ENCODE data around the gene DIP2A.
"Not testable (repeated sequence)": the region's sequence is repeated elsewhere in the genome, so short reads cannot be mapped to it uniquely, and the experiment has no call there.

DIP2A gene

DNA sequence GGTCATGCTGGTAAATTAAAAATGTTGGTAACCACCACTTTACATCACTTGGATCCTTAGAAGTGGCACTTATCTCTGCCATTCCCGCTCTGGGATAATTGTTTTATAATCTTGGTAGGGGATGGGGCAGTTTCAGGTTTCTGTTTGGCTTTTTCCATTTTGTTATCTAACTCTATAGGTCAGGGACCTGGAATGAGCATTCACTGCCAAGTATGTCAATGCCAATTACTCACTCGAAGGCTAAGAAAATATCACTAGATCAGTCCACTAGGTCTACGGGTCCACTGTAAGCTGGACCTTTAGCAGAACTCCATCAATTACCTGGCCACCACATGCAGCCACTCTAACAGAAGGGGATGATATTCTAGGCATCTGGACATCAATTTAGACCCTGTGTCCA is 4.5 kb upstream of the DIP2A start:
- DNase-seq = no peak

DNA sequence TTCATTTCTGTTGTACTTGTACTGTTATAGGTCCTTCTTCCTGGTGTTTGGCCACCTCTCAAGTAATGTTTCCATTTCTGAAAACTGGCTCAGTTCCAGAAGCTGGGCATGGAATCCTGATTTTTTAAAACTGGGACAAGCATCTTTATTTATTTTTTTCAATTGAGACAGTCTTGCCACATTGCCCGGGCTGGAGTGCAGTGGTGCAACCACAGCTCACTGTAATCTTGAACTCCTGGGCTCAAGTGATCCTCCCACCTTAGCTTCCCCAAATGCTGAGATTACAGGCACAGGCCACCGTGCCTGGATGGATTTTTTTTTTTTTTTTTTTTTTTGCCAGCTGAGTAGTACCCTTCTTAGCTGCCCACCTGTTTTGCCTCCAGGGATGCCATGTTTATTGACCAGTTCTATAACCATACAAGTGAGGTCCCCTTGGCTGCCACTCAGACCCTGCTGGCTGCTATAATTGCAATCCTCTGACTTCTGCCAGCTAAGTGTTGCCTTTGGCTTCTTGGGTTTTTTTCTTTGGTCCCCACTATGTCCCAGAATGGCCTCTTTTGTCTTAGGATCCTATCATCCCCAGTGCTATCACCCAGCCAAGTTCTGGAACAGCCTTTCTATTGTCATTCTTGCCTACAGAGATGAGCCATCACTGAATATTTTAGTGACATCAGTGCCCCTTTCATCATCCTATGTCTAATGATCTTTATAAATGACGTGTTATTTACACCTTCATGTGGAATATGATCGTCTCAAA is 3.9 kb upstream of the DIP2A start:
- no peak for DNase-seq

DNA sequence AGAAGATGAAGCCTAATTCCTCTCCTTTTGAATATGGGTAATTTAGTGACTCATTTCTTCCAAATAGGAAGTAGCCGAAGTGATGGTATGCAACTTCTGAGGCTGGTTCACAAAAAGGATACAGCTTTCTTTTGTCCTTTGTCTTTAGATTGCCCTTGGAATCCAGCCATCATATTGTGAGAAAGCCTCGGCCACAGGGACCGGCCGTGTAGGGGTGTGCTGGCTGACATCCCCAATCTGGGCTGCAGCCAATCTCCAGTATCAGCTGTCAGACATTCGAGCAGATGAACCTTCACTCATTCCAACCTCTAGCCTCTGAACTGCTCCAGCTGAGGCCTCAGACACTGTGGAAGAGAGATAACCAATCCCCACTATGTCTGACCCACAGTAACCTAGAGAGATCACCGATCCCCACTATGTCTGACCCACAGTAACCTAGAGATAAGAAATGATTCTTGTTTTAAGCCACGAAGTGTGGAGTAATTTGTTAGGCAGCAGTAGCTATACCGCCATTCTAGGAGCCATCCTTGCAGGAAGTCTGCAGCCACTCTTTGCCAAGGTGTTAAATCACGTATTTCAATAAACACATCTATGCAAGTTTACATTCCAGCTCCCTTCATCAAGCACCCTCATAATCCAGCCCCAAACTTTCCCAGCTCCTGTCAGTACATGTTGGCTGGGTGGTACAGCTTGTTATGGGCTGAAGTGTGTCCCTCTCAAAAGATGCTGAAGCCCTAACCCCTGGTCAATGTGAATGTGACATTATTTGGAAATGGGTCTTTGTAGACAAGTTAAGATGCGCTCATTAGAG is 2.9 kb upstream of the DIP2A start:
- DNase-seq = no peak

DNA sequence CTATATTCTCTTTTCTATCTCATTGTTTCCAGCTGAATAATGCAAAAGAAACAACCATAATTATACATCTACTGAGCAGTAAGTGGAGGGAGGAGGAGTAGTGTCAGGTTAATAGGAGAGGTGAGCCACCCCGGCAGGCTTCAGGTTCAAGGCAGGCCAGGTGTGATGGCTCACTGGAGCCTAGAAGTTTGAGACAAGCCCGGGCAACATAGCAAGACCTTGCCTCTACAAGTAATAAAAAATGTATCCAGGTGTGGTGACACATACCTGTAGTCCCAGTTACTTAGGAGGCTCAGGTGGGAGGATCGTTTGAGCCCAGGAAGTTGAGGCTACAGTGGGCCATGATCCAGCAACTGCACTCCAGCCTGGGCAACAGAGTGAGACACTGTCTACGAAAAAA is 1.9 kb upstream of the DIP2A start:
- no peak for DNase-seq

DNA sequence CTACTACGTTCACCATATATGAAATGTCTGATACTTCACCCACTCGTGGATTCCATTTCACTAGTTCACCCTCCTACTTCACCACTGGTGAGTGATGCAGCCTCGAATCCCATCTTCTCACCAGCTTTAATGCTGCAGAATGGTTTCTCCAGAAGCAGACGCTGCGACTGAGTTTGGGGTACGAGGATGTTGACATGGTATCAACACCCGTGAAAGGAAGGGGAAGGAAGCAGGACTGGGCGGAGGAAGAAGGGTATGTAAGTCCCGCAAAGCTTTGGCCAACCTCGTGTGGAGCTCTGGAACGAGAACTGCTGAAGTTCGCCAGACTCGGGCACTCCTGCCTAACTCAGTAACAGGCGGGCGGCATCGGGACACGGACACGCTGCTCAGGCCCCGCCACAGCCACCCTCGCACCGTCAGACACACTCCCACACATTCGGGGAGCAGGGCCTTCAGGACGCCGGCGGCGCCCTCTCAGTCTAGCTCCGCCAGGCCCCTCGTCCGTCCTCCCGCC is 833 bp upstream of the DIP2A start:
- no peak for DNase-seq

DNA sequence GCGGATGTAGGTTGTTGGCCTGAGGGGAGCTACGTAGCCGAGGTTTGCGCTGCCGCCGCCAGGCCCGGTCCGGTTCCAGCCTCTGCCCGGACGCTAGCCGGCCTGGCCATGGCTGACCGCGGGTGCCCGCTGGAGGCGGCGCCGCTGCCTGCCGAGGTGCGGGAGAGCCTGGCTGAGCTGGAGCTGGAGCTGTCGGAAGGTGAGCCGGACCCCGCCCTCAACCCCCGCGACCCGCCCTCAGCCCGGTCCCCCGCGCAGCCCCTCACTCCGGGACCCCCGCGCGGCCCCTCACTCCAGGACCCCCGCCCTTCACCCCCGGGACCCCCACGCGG is 299 bp downstream of the DIP2A start:
- no peak for DNase-seq

DNA sequence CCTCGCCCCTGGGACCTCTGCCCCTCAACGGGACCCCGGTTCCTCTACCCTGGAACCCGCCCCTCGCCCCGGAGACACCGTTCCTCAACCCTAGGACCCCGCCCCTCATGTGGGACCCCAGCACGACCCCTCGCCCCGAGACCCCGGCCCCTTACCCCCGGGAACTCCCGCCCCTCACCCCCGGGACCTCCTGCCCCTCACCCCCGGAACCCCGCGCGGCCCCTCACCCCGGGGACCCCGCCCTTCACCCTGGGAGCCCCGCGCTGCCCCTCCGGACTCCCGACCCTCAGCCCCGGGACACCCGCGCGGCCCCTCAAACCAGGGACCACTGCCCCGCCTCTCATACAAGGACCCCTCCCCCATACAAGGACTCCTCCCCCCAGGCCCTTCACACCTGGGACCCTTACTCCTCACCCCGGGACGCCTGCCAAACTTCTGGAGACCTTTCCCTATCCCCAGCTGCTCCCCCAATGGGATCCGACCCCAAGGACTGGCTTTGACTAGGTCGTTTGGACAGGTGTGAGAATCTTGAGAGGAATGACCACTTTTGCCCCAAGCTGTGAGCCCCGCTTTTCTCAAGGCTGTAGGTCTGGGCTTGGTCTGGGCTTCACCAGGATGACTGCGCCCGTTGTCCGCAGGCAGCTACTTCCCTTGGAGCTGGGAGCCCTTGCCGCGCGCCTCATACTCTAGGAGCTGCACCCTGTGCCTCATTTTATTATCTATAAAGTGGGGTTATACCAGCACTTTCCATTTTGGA is 843 bp downstream of the DIP2A start:
- no peak for DNase-seq

DNA sequence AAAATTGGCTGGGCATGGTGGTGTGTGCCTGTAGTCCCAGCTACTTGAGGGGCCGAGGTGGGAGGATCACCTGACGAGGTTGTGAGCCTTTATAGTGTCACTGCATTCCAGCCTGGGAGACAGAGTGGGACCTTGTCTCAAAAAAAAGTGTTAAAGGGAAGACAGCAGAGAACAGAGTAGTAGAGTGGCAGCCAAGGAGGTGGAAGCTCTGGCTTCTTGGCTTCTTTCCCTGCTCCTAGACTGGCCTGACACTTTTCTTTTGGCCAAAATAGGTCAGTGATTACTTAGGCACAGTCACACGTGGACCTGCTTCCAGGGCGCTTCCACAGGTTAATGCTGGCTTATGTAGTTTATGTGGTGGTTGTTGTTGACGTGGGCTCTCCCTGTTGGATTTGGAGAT is 3.2 kb downstream of the DIP2A start:
- DNase-seq = no peak

DNA sequence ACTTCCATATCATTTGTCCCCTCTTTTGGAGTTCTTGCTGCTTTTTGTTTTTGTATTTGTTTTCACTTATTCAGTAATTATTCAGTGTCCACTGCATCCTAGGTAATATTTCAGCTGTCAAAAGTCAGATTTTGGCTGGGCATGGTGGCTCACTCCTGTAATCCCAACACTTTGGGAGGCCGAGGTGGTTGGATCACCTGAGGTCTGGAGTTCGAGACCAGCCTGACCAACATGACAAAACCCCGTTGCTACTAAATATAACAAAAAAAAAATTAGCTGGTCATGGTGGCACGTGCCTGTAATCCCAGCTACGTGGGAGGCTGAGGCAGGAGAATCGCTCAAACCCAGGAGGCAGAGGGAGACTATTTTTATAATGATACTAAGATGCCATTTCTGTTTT is 6.5 kb downstream of the DIP2A start:
- not testable (repeated sequence) for DNase-seq

DNA sequence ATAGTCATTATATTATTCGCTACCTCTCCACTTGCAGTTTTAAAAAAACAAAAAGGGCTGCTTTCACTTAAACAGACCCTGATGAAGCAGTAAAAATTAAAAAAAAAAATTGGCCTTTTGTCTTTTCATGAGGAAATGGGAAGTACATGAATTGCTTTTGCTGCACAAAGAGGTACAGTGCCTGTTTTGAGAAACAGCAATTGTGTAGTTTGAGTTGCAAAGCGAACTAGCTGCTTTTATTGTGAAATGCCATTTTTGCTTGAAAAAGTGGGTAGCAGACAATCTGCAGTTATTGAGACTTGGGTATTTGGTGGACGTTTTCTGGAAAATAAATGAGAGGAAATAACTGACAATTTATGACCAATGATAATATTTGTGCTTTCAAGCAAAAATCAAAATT is 7.0 kb downstream of the DIP2A start:
- DNase-seq = no peak

DNA sequence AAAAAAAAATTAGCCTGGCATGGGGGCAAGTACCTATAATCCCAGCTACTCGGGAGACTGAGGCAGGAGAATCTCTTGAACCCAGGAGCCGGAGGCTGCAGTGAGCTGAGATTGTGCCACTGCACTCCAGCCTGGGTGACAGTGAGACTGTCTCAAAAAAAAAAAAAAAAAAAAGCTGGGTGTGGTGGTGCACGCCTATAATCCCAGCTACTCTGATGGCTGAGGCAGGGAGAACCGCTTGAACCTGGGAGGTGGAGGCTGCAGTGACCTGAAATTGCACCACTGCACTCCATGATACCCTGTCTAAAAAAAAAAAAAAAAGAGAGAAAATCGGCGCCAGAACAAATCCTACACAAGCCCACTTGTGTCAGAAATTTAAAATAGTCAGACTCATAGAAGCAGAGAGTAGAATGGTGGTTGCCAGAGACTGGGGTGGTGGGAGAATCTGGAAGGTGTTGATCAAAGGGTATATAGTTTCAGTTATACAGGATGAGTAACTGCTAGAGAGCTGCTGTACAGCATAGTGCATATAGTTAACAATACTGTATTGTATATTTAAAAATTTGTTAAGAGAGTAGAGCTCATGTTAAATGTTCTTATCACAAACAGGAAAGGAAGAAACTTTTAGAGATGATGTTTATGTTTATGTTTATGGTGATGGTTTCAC is 9.6 kb downstream of the DIP2A start:
- no peak for DNase-seq

DNA sequence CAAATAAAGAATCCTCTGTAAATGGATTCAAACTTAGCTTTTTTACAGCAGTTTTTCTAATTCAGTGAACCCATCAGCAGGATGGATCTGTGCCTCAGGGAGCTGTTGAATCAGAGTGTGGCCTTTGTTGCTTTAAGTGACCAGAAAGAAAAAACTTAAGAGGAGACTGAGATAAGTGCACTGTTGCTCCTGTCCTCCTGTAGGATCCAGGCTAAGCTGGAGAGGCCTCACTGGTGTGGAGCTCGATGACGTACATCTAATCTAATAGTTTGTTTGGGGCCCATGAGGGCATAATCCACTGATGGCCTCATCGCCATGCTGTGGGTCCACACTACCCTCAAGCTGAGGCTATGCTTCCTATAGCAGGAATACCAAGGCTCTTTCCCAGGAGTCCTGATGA is 10.6 kb downstream of the DIP2A start:
- no peak for DNase-seq

DNA sequence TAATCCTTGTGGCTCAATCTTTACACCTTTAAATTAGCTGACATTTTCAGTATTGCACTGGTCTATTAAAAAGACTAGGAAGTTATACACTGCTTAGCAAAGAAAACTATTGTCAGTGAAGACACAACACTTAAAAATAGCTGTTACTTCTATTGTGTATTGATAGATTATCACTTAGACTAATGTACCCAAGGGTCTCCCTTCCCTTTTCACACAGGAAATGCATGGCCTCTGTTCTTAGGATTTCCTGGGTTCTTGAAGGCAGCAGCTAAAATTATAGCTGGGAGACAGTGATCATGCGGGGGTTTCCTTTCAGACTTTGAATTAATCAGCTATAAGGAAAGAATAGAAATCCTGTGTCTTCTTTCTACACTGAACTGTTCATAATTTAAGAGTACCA is 12.8 kb downstream of the DIP2A start:
- no peak for DNase-seq

DNA sequence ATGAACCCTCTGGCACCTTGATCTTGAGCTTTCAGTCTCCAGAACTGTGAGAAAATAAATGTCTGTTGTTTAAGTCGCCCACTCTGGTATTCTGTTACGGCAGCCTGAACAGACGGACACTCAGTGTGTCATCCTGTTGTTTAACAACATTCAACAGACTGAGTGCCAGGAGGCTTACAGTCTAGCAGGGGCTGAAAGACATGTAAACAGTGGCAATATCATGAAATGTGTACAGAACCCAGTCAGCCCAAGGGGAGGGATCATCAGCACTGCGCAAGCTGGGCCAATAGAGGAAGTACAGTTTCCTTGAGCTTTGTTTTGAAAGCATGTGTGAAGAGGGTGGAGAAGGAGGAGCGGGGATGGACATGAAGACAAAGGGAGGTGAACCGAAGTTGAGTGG is 13.6 kb downstream of the DIP2A start:
- DNase-seq = no peak

DNA sequence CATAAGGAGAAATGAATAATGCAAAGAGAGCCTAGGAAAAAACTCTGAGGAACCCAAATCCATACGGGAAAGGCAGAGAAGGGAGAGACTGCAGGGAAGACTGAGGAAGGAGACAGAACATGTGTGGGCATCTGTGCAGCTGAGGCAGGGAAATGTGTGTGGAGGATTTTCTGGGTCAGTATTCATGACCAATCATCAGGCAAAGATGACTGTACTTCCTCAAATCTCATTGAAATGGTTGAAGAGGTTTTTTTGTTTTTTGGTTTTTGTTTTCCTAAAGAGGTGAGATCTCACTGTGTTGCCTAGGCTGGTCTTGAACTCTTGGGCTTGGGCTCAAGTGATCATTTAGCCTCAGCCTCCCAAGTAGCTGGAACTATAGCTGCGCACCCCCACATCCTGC is 15.7 kb downstream of the DIP2A start:
- no peak for DNase-seq

DNA sequence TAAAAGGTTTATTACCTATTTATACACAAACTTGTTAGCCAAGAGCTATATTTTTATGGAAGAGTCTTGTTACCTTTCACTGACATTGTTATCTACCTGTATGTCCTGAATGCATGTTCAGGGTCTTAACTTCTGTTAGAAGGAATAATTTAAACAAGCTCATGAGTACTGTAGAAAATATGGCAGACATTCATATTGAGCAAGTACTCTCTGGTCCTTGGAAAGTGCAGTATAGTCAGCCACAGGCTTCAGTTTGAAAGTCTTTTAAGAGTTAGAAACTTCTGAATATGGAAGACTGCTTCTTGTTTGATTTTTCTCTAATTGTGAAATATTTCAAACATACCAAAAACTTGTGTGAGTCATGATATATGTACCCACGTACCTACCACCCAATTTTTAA is 16.6 kb downstream of the DIP2A start:
- no peak for DNase-seq

DNA sequence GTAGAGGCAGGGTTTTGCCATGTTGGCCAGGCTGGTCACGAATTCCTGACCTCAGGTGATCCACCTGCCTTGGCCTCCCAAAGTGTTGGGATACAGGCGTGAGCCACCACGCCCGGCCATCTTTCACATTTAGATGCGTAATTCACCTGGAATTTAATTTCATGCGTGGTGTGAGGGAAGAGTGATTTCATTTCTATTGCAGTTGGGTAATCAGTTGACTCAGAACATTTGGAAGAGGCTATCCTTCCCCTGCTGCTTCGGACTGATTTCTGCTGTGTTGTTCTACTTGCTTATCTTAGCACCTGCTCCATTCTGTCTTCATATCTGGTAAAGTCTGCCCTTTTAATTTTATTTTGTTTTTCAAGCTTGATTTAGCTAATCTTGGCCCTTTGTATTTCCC is 19.1 kb downstream of the DIP2A start:
- DNase-seq = no peak

DNA sequence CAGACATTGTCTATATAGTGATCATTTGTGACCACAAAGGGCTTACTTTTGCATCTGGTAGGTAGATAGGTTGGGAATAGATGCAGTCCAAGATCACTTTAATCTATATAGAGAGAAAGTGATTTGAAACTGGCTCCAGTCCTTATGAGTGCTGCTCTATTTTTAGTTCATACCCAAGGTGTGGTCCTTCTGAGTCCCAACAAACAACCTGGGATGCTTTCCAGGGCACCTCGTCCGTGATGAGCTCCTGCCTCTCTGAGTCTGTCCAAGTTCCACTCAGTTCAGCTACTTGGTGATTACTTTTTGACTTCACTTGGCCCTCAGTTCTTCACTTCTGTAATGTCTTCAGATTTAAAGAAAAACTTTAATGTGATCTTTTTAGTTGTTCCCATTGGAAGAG is 20.2 kb downstream of the DIP2A start:
- no peak for DNase-seq

DNA sequence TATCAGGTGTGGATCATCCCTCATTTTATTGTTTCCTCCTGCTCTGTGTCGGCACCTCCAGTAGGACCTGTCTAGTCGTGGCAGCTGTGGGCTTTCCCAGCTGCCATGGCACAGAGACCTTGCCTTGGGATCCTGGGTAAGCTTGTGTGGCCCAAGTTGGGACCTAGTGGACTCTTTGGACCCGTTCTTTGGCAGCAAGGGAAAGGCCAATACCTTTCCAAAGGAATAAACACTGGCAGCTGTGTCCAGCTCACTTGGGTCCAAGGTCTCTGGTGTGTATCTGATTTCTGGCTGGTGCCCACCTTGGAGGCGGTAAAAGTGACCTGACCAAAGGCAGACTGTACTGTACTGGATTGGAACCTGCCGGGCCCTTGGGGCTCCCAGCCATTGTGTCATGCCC is 21.8 kb downstream of the DIP2A start:
- no peak for DNase-seq

DNA sequence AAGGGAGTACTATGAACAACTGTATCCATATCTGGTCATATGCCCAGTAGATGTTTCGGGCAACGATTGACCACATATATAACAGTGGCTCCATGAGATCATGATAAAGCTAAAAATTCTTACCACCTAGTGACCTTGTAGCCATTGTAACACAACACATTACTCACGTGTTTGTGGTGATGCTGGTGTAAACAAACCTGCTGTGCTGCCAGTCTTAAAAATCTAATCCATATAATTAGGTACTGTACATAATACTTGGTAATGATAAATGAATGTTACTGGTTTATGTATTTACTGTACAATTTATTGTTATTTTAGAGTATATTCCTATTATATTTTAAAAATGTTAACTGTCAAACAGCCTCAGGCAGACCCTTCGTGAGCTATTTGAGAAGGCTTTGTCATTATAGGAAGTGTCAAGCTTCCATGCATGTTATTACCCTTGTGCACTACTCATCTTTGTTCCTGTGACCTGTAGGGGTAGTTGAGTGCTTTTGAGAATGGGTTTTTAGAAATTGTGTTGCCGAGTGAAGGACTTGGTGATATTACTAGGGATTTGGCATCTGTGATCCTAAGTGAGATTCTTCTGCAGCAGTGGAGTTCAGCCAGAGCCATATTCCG is 23.6 kb downstream of the DIP2A start:
- DNase-seq = no peak

DNA sequence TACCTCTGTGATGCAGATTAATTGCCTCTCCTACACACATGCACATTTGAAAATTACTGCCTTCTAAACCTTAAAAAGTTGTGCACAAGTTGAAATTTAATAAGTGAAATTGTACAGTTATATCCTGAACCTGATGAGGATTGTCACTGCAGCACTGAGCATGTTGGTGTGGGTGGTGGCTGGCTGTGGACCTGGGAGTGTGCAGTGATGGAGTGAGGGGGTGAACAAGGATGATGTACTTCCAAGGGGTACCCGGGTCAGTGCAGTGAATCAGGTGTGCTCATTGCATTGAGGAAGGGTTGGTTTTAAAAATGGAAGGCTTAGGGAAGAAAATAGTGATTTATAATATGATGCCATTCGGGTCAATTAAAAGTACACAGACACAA is 24.1 kb downstream of the DIP2A start:
- no peak for DNase-seq

Data from NCI-H510A treated with DMSO at 0.1 percent for 48 hours (cell line).